Esophagus muscularis mucosa (tissue), 4 donors: Measurements from ENCODE around the gene GCC1. TPM values are rescaled to one million over a fixed set of nuclear protein-coding genes. Genes with fewer than 3 reads are reported as not detected.

ENCODE experiments used
- DNase-seq: peaks from one replicate; pipeline ENCODE4 v3.0.0-alpha.2; 2017; ENCODE audit errors: extremely low spot score
- H3K27ac ChIP-seq, 4 donors: fragments of 200-600 bp; sonication (generic); replicated peaks in 1 of 4; 1 replicate in 3 of 4; 2 replicates in 1 of 4; pipeline ENCODE4 v1.5.1; 2016 to 2019; ENCODE audit warnings: mild to moderate bottlenecking in 1 of 4
- H3K27me3 ChIP-seq, 4 donors: fragments of 200-600 bp; sonication (generic); one replicate each; pipeline versions ENCODE4 v1.5.1 to v1.6.0; 2016 to 2019
- H3K36me3 ChIP-seq, 4 donors: fragments of 200-600 bp; sonication (generic); one replicate each; pipeline ENCODE4 v1.5.1; 2016 to 2019
- H3K4me1 ChIP-seq, 4 donors: fragments of 200-600 bp; sonication (generic); one replicate each; pipeline ENCODE4 v1.5.1; 2016 to 2019
- H3K4me3 ChIP-seq, 4 donors: fragments of 200-600 bp; sonication (generic); 1 replicate in 2 of 4; 2 replicates in 2 of 4; pipeline ENCODE4 v1.5.1; 2016 to 2019; ENCODE audit warnings: mild to moderate bottlenecking in 4 of 4, moderate library complexity in 1 of 4
- H3K9me3 ChIP-seq, 4 donors: fragments of 200-600 bp; sonication (generic); 1 replicate in 3 of 4; 2 replicates in 1 of 4; pipeline ENCODE4 v1.5.1; 2016 to 2019
- EP300 ChIP-seq: sonication (generic); formaldehyde crosslinking; IDR thresholded peaks from one replicate; pipeline ENCODE4 v1.6.1; 2017; ENCODE audit warnings: antibody characterized with exemption
- POLR2A ChIP-seq: fragments of 450-650 bp; IDR thresholded peaks from one replicate; pipeline ENCODE4 v1.6.1; 2017; ENCODE audit warnings: antibody characterized with exemption, moderate library complexity, mild to moderate bottlenecking, low read depth
- POLR2AphosphoS5 ChIP-seq, 2 donors: sonication (generic); formaldehyde crosslinking; IDR thresholded peaks; one replicate each; pipeline ENCODE4 v1.6.1; 2017; ENCODE audit warnings: antibody characterized with exemption in 2 of 2
- WGBS: methylation state at CpG from one replicate; pipeline ENCODE4 v1.1.5; 2018; 5-methylcytosine and 5-hydroxymethylcytosine counted together
- intact Hi-C: fragments of 100-400 bp; cut with DNase I; formaldehyde crosslinking; loops from one replicate; pipeline ENCODE4 v1.15.1; 2023
- total RNA-seq, 4 donors: library from RNA; depleted of rRNA; stranded (reverse); fragments of >200 nt; gene quantifications; one replicate each; pipeline versions ENCODE4 v1.1.0 to v1.2.1, GENCODE V29; 2016
- TF ChIP-seq, protein P1 (sequence below), 3 experiments: fragments of 200-600 bp in 2 of 3; fragments of 450-650 bp in 1 of 3; sonication (generic) in 2 of 3; IDR thresholded peaks; one replicate each; pipeline ENCODE4 v1.5.1; 2017 to 2019; ENCODE audit warnings: antibody characterized with exemption in 3 of 3, mild to moderate bottlenecking in 2 of 3, moderate library complexity in 1 of 3

The GCC1 gene
- total RNA-seq, 4 donors from 2014 or later = 11.6 to 17.3 (median 14.7) TPM

DNA sequence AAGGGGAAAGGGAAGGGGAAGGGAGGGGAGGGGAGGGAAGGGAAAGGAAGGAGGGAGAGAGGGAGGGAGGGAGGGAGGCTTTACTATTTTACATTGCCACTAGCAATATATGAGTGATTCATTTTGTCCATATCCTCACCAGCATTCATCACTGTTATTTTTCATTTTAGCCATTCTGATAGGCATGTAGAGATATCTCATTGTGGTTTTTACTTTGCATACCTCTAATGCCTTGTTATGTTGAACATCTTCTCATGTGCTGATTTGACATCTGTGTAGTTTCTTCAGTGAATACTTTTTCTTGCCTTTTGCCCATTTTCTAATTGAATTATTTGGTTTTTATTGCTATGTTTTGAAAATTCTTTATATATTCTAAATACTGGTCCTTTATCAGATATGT is 52.7 kb downstream of the GCC1 start:
- no peak overlapping the region for H3K27ac ChIP-seq
- peaks cover 0 to 6% (median 0%) of the 10 kb centered on the region in 4 donors for H3K9me3 ChIP-seq
- intact Hi-C loops = no loop called here
- TF ChIP-seq POLR2A (no peak), POLR2AphosphoS5 (IDR thresholded peaks at IDR 0.05) (no peak), EP300 (no peak)
- TF ChIP-seq, protein P1, sequence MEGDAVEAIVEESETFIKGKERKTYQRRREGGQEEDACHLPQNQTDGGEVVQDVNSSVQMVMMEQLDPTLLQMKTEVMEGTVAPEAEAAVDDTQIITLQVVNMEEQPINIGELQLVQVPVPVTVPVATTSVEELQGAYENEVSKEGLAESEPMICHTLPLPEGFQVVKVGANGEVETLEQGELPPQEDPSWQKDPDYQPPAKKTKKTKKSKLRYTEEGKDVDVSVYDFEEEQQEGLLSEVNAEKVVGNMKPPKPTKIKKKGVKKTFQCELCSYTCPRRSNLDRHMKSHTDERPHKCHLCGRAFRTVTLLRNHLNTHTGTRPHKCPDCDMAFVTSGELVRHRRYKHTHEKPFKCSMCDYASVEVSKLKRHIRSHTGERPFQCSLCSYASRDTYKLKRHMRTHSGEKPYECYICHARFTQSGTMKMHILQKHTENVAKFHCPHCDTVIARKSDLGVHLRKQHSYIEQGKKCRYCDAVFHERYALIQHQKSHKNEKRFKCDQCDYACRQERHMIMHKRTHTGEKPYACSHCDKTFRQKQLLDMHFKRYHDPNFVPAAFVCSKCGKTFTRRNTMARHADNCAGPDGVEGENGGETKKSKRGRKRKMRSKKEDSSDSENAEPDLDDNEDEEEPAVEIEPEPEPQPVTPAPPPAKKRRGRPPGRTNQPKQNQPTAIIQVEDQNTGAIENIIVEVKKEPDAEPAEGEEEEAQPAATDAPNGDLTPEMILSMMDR (IDR thresholded peaks at IDR 0.05) = no peak
- H3K4me3 ChIP-seq = no peak overlapping the region
- no peaks in the 10 kb centered on the region for H3K36me3 ChIP-seq
- H3K4me1 ChIP-seq = peaks cover 0 to 8% (median 6%) of the 10 kb centered on the region in 4 donors
- H3K27me3 ChIP-seq = peaks cover 0 to 36% (median 3%) of the 10 kb centered on the region in 4 donors
- no peak for DNase-seq

DNA sequence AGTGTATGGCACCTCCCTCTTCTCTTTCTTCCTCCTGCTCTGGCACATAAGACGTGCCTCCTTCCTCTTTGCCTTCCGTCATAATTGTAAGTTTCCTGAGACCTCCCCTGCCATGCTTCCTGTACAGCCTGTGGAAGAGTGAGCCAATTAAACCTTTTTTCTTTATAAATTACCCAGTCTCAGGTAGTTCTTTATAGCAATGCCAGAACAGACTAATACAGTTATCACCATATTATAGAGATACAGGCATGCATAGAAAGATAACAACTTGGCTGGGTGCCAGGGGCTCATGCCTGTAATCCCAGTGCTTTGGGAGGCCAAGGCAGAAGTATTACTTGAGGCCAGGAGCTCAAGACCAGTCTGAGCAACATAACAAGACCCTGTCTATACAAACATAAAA is 53.2 kb downstream of the GCC1 start:
- Histone ChIP-seq H3K27me3 (peaks cover 0 to 32% (median under 1%) of the 10 kb centered on the region in 4 donors), H3K4me3 (no peak overlapping the region), H3K9me3 (peaks cover 0 to 6% (median 0%) of the 10 kb centered on the region in 4 donors), H3K4me1 (peaks cover 0 to 7% (median 6%) of the 10 kb centered on the region in 4 donors), H3K27ac (no peak overlapping the region), H3K36me3 (no peaks in the 10 kb centered on the region)
- intact Hi-C loops = no loop called here
- WGBS = 58% methylated on average over 2 of the region's 2 CpGs
- TF ChIP-seq EP300 (no peak), POLR2A (no peak), POLR2AphosphoS5 (IDR thresholded peaks at IDR 0.05) (no peak)
- TF ChIP-seq, protein P1 (IDR thresholded peaks at IDR 0.05) = no peak
- DNase-seq = no peak

Other genes with a start within 250 kb of the GCC1 start
- gene ZNF800, start 192.9 kb downstream of the GCC1 start, total RNA-seq = 10 to 100 TPM; 24.7 to 35.6 (median 27.9) TPM
- 100 to 1,000 TPM; 117 to 180 (median 147) TPM for gene ARF5, start 2.8 kb upstream of the GCC1 start, total RNA-seq
- 1 to 10 TPM in 3 of 4 donors, under 1 TPM in 1; 0.66 to 4.6 (median 2.5) TPM for gene FSCN3, start 8.1 kb upstream of the GCC1 start, total RNA-seq
- gene PAX4, start 32.5 kb upstream of the GCC1 start, total RNA-seq = not detected
- 10 to 100 TPM; 71.4 to 91.2 (median 81.3) TPM for gene SND1, start 66.6 kb upstream of the GCC1 start, total RNA-seq